Fibroblast of the aortic adventitia (primary cell): ENCODE results near the gene DAPK1. TPM values are rescaled to one million over a fixed set of nuclear protein-coding genes. Genes with fewer than 3 reads are reported as not detected.

Experiments
- DNase-seq: peaks from one replicate; pipeline ENCODE4 v3.0.0-alpha.2; 2010; ENCODE audit warnings: low read depth
- H3K4me3 ChIP-seq: 2 replicates; pipeline ENCODE4 v1.5.1; 2011; ENCODE audit warnings: low read depth, mild to moderate bottlenecking, control low read depth, low read length, moderate library complexity
- total RNA-seq: library from RNA; depleted of rRNA; stranded (reverse); fragments of >200 nt; gene quantifications from 2 replicates; pipeline ENCODE4 v1.2.3, GENCODE V29; 2012; ENCODE audit warnings: low replicate concordance
- TF ChIP-seq, protein P1 (sequence below): IDR thresholded peaks from 2 replicates; pipeline ENCODE4 v1.5.1; 2011; ENCODE audit warnings: mild to moderate bottlenecking, low read length, control low read depth, inconsistent platforms; ENCODE audit not compliant: insufficient read depth

DAPK1 gene
- total RNA-seq, 1 donor, result 30.9 TPM

GRCh38 chr9:87704342-87704741 lies 206.7 kb downstream of the DAPK1 start:
- no peak for DNase-seq
- no peak overlapping the region for H3K4me3 ChIP-seq

GRCh38 chr9:87706066-87706739 lies 208.5 kb downstream of the DAPK1 start:
- H3K4me3 ChIP-seq, result no peak overlapping the region
- TF ChIP-seq, protein P1, sequence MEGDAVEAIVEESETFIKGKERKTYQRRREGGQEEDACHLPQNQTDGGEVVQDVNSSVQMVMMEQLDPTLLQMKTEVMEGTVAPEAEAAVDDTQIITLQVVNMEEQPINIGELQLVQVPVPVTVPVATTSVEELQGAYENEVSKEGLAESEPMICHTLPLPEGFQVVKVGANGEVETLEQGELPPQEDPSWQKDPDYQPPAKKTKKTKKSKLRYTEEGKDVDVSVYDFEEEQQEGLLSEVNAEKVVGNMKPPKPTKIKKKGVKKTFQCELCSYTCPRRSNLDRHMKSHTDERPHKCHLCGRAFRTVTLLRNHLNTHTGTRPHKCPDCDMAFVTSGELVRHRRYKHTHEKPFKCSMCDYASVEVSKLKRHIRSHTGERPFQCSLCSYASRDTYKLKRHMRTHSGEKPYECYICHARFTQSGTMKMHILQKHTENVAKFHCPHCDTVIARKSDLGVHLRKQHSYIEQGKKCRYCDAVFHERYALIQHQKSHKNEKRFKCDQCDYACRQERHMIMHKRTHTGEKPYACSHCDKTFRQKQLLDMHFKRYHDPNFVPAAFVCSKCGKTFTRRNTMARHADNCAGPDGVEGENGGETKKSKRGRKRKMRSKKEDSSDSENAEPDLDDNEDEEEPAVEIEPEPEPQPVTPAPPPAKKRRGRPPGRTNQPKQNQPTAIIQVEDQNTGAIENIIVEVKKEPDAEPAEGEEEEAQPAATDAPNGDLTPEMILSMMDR, result no peak
- no peak for DNase-seq

More at GRCh38 chr9:87704342-87704741, 206.7 kb downstream of the DAPK1 start:
- TF ChIP-seq, protein P1, result no peak

DNA sequence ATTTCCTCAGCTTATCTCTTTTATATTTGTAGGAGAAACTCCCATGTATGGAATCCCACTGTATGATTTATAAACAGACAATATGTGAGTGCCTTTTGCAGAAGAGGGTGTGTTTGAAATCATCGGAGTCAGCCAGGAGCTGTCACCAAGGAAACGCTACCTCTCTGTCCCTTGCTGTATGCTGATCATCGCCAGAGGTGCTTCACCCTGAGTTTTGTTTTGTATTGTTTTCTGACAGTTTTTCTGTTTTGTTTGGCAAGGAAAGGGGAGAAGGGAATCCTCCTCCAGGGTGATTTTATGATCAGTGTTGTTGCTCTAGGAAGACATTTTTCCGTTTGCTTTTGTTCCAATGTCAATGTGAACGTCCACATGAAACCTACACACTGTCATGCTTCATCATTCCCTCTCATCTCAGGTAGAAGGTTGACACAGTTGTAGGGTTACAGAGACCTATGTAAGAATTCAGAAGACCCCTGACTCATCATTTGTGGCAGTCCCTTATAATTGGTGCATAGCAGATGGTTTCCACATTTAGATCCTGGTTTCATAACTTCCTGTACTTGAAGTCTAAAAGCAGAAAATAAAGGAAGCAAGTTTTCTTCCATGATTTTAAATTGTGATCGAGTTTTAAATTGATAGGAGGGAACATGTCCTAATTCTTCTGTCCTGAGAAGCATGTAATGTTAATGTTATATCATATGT lies 210.3 kb downstream of the DAPK1 start:
- DNase-seq, result no peak
- no peak overlapping the region for H3K4me3 ChIP-seq
- TF ChIP-seq, protein P1, result no peak

- TF ChIP-seq, protein P1, result no peak
- no peak for DNase-seq
- no peak overlapping the region for H3K4me3 ChIP-seq
Measured at GRCh38 chr9:87708546-87708945, 210.9 kb downstream of the DAPK1 start.

GRCh38 chr9:87708986-87709728 lies 211.5 kb downstream of the DAPK1 start:
- no peak for DNase-seq
- TF ChIP-seq, protein P1, result no peak
- H3K4me3 ChIP-seq, result no peak overlapping the region

- no peak for DNase-seq
- TF ChIP-seq, protein P1, result no peak
- no peak overlapping the region for H3K4me3 ChIP-seq
Measured at GRCh38 chr9:87710443-87710842, 212.8 kb downstream of the DAPK1 start.
